Esophagus squamous epithelium (tissue), 5 donors: ENCODE data around the gene GTF3C2. TPM values are rescaled to one million over a fixed set of nuclear protein-coding genes. Genes with fewer than 3 reads are reported as not detected.
"Not testable (repeated sequence)": the region's sequence is repeated elsewhere in the genome, so short reads cannot be mapped to it uniquely, and the experiment has no call there.

Experiments used
- DNase-seq: peaks from one replicate; lab custom pipeline; 2025; lab: John Stamatoyannopoulos, UW
- H3K27ac ChIP-seq, 4 donors: fragments of 200-600 bp; sonication (generic); one replicate each; pipeline ENCODE4 v1.5.1; 2016 to 2019; ENCODE audit warnings: mild to moderate bottlenecking in 1 of 4
- H3K27me3 ChIP-seq, 4 donors: fragments of 200-600 bp; sonication (generic); 1 replicate in 3 of 4; 2 replicates in 1 of 4; pipeline versions ENCODE4 v1.5.1 to v1.6.0; 2017 to 2021; ENCODE audit warnings: antibody characterized with exemption in 1 of 4
- H3K36me3 ChIP-seq, 3 donors: fragments of 200-600 bp; sonication (generic); one replicate each; pipeline ENCODE4 v1.5.1; 2016 to 2019
- H3K4me1 ChIP-seq, 3 donors: fragments of 200-600 bp; sonication (generic); one replicate each; pipeline ENCODE4 v1.5.1; 2017 to 2019
- H3K4me3 ChIP-seq, 4 donors: fragments of 200-600 bp; sonication (generic); 1 replicate in 3 of 4; 2 replicates in 1 of 4; pipeline ENCODE4 v1.5.1; 2016 to 2019; ENCODE audit warnings: mild to moderate bottlenecking in 2 of 4, moderate library complexity in 1 of 4
- H3K9me3 ChIP-seq, 3 donors: fragments of 200-600 bp; sonication (generic); one replicate each; pipeline ENCODE4 v1.5.1; 2016 to 2019
- CTCF ChIP-seq, 6 experiments: fragments of 450-650 bp in 4 of 6; fragments of 200-600 bp in 2 of 6; sonication (generic) in 2 of 6; IDR thresholded peaks; one replicate each; pipeline ENCODE4 v1.5.1; 2016 to 2019; ENCODE audit warnings: antibody characterized with exemption in 6 of 6, mild to moderate bottlenecking in 4 of 6, moderate library complexity in 4 of 6
- POLR2A ChIP-seq, 4 donors: fragments of 450-650 bp; IDR thresholded peaks; one replicate each; pipeline ENCODE4 v1.6.1; 2017; ENCODE audit warnings: antibody characterized with exemption in 4 of 4, mild to moderate bottlenecking in 4 of 4, moderate library complexity in 3 of 4
- WGBS, 2 donors: methylation state at CpG; one replicate each; pipeline ENCODE4 v1.1.5; 2018; 5-methylcytosine and 5-hydroxymethylcytosine counted together
- intact Hi-C: fragments of 100-400 bp; cut with DNase I; formaldehyde crosslinking; loops from one replicate; pipeline ENCODE4 v1.15.0; 2022
- total RNA-seq, 4 donors: library from RNA; depleted of rRNA; stranded (reverse); fragments of >200 nt; gene quantifications; one replicate each; pipeline ENCODE4 v1.1.0, GENCODE V29; 2016
- donor health status: DM: yes; HTN: yes; CAD: no.

The GTF3C2 gene
- total RNA-seq, 4 donors from 2014 or later = 37.2 to 59.7 (median 52.3) TPM

- intact Hi-C loops = no loop called here
- no peak for DNase-seq
- H3K36me3 ChIP-seq = peaks cover under 1 to 36% (median under 1%) of the 10 kb centered on the region in 3 donors
- H3K4me3 ChIP-seq = no peak overlapping the region
- H3K27ac ChIP-seq = peak overlapping the region in 1 of 4 donors; percentile 60
- peaks cover 16 to 35% (median 22%) of the 10 kb centered on the region in 3 donors for H3K4me1 ChIP-seq
- whole genome bisulfite sequencing, 2 donors = 38 to 39% methylated on average over 6 to 7 of the region's 8 CpGs
- no peaks in the 10 kb centered on the region for H3K9me3 ChIP-seq
- TF ChIP-seq CTCF (IDR thresholded peaks at IDR 0.05) (peak in 4 of 6 experiments; percentile 10 to 53 (median 20)), POLR2A (IDR thresholded peaks at IDR 0.05) (no peak)
- H3K27me3 ChIP-seq = no peaks in the 10 kb centered on the region
Observed at GRCh38 chr2:27320958-27321543, 35.5 kb downstream of the GTF3C2 start.

GRCh38 chr2:27319839-27320238, 36.7 kb downstream of the GTF3C2 start:
- H3K4me3 ChIP-seq, H3K9me3 ChIP-seq, H3K27me3 ChIP-seq, DNase-seq, H3K27ac ChIP-seq, intact Hi-C loops: not testable (repeated sequence)
- H3K4me1 ChIP-seq = peaks cover 16 to 35% (median 22%) of the 10 kb centered on the region in 3 donors
- 94 to 97% methylated on average over 15 of the region's 15 CpGs for WGBS, 2 donors
- H3K36me3 ChIP-seq = peaks cover 0 to 32% (median 0%) of the 10 kb centered on the region in 3 donors

- TF ChIP-seq CTCF (IDR thresholded peaks at IDR 0.05) (no peak), POLR2A (IDR thresholded peaks at IDR 0.05) (no peak)
- no peaks in the 10 kb centered on the region for H3K9me3 ChIP-seq
- H3K4me1 ChIP-seq = peaks cover 10 to 14% (median 13%) of the 10 kb centered on the region in 3 donors
- H3K4me3 ChIP-seq = no peak overlapping the region
- H3K27ac ChIP-seq = no peak overlapping the region
- DNase-seq = no peak
- H3K27me3 ChIP-seq = no peaks in the 10 kb centered on the region
- intact Hi-C loops = no loop called here
- WGBS, 2 donors = 62 to 83% methylated on average over 5 to 9 of the region's 12 CpGs
- H3K36me3 ChIP-seq = peaks cover 0 to 40% (median 0%) of the 10 kb centered on the region in 3 donors
Observed at GRCh38 chr2:27316655-27317412, 39.7 kb downstream of the GTF3C2 start.

- H3K27me3 ChIP-seq = no peaks in the 10 kb centered on the region
- H3K9me3 ChIP-seq = no peaks in the 10 kb centered on the region
- 76 to 83% methylated on average over 8 of the region's 8 CpGs for WGBS, 2 donors
- intact Hi-C loops = no loop called here
- H3K4me1 ChIP-seq = no peaks in the 10 kb centered on the region
- H3K27ac ChIP-seq = no peak overlapping the region
- no peak for DNase-seq
- H3K4me3 ChIP-seq = no peak overlapping the region
- no peak for TF ChIP-seq POLR2A (IDR thresholded peaks at IDR 0.05)
- no peak for TF ChIP-seq CTCF (IDR thresholded peaks at IDR 0.05)
- H3K36me3 ChIP-seq = peaks cover 0 to 49% (median 0%) of the 10 kb centered on the region in 3 donors
Observed at GRCh38 chr2:27315122-27315521, 41.4 kb downstream of the GTF3C2 start.

- Histone ChIP-seq H3K36me3 (peaks cover 0 to 53% (median 0%) of the 10 kb centered on the region in 3 donors), H3K4me1 (no peaks in the 10 kb centered on the region), H3K27me3 (no peaks in the 10 kb centered on the region), H3K27ac (no peak overlapping the region), H3K9me3 (no peaks in the 10 kb centered on the region), H3K4me3 (no peak overlapping the region)
- intact Hi-C loops = no loop called here
- 63 to 81% methylated on average over 3 to 7 of the region's 9 CpGs for WGBS, 2 donors
- no peak for DNase-seq
- no peak for TF ChIP-seq POLR2A (IDR thresholded peaks at IDR 0.05)
- TF ChIP-seq CTCF (IDR thresholded peaks at IDR 0.05) = no peak
Observed at GRCh38 chr2:27314709-27315108, 41.9 kb downstream of the GTF3C2 start.
